WTC11 (cell line): ENCODE measurements around the gene ZBTB20.

ENCODE experiments used
- CREB1 ChIP-seq: sonication (generic); formaldehyde crosslinking; IDR thresholded peaks from 2 replicates; pipeline ENCODE4 v1.8.0; 2023; ENCODE audit warnings: mild to moderate bottlenecking, missing genetic modification reagents
- CREM ChIP-seq: sonication (generic); formaldehyde crosslinking; IDR thresholded peaks from 2 replicates; pipeline ENCODE4 v1.8.1; 2022; ENCODE audit warnings: mild to moderate bottlenecking, missing genetic modification reagents, moderate library complexity
- FOXK1 ChIP-seq: sonication (generic); formaldehyde crosslinking; IDR thresholded peaks from 2 replicates; pipeline ENCODE4 v1.8.0; 2022; ENCODE audit warnings: mild to moderate bottlenecking, moderate library complexity, missing genetic modification reagents
- GTF2I ChIP-seq: fragments of 250-450 bp; sonication (Bioruptor Pico); conservative IDR thresholded peaks from 2 replicates; pipeline ENCODE4 v1.4.0; 2021; ENCODE audit warnings: mild to moderate bottlenecking
- SP1 ChIP-seq: sonication (generic); formaldehyde crosslinking; conservative IDR thresholded peaks from 2 replicates; pipeline ENCODE4 v1.8.1; 2022; ENCODE audit warnings: missing genetic modification reagents
- TF ChIP-seq, protein P1 (sequence below): sonication (generic); formaldehyde crosslinking; IDR thresholded peaks from 2 replicates; pipeline ENCODE4 v1.8.0; 2022; ENCODE audit warnings: mild to moderate bottlenecking, missing genetic modification reagents
- TF ChIP-seq, protein P2 (sequence below): fragments of 200-600 bp; IDR thresholded peaks from 2 replicates; pipeline ENCODE4 v1.8.0; 2022; ENCODE audit warnings: antibody characterized with exemption

DNA sequence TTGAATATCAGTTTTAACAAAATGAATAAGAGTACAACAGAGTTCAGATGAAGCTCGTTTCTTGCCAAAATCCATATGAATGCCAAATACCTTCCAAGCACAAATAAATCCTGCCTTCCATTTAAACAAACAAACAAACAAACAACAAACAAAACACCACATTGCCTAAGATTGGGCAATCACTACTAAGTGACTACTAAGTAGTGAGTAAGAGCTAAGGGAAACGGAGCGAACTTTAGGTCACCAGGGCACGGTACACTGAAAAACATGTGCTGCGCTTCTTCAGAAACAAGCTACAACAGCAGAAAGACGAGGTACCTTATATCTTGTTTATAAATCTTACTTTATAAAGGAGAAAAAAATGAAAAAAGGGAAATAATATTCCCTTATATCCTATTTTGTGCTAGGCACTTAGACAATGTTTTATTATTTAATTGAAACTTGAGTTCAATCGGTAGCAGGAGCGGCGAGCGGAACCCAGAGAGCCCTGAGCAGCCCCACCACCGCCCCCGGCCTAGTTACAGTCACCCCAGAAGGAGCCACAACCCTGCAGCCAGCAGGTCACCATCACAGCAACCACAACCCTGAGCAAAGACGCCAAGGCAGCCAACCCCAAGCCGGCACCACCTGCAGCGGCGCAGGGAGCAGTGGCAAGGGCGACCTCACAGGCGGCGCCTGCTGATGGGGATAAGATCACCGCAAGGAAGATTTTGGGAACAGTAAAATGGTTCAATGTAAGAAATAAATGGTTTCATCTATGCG is 216.9 kb downstream of the ZBTB20 start:
- TF ChIP-seq FOXK1 (CRISPR knock-in tag) (no peak), GTF2I (no peak), CREB1 (CRISPR knock-in tag) (no peak), SP1 (CRISPR knock-in tag) (no peak), CREM (CRISPR knock-in tag) (no peak)
- TF ChIP-seq, protein P1, sequence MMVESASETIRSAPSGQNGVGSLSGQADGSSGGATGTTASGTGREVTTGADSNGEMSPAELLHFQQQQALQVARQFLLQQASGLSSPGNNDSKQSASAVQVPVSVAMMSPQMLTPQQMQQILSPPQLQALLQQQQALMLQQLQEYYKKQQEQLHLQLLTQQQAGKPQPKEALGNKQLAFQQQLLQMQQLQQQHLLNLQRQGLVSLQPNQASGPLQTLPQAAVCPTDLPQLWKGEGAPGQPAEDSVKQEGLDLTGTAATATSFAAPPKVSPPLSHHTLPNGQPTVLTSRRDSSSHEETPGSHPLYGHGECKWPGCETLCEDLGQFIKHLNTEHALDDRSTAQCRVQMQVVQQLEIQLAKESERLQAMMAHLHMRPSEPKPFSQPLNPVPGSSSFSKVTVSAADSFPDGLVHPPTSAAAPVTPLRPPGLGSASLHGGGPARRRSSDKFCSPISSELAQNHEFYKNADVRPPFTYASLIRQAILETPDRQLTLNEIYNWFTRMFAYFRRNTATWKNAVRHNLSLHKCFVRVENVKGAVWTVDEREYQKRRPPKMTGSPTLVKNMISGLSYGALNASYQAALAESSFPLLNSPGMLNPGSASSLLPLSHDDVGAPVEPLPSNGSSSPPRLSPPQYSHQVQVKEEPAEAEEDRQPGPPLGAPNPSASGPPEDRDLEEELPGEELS (CRISPR knock-in tag), result no peak
- TF ChIP-seq, protein P2, sequence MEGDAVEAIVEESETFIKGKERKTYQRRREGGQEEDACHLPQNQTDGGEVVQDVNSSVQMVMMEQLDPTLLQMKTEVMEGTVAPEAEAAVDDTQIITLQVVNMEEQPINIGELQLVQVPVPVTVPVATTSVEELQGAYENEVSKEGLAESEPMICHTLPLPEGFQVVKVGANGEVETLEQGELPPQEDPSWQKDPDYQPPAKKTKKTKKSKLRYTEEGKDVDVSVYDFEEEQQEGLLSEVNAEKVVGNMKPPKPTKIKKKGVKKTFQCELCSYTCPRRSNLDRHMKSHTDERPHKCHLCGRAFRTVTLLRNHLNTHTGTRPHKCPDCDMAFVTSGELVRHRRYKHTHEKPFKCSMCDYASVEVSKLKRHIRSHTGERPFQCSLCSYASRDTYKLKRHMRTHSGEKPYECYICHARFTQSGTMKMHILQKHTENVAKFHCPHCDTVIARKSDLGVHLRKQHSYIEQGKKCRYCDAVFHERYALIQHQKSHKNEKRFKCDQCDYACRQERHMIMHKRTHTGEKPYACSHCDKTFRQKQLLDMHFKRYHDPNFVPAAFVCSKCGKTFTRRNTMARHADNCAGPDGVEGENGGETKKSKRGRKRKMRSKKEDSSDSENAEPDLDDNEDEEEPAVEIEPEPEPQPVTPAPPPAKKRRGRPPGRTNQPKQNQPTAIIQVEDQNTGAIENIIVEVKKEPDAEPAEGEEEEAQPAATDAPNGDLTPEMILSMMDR, result no peak
